ENCODE measurements around the gene KCNQ4. TPM values are rescaled to one million over a fixed set of nuclear protein-coding genes. Genes with fewer than 3 reads are reported as not detected.

KCNQ4 gene
- total and polyA plus RNA-seq, 10 of the 15 experiments (the other 5 are each of a cell fraction or from before 2014, with no cell fraction given): 0.04 to 0.18 (median 0.08) TPM; not detected in 2

DNA sequence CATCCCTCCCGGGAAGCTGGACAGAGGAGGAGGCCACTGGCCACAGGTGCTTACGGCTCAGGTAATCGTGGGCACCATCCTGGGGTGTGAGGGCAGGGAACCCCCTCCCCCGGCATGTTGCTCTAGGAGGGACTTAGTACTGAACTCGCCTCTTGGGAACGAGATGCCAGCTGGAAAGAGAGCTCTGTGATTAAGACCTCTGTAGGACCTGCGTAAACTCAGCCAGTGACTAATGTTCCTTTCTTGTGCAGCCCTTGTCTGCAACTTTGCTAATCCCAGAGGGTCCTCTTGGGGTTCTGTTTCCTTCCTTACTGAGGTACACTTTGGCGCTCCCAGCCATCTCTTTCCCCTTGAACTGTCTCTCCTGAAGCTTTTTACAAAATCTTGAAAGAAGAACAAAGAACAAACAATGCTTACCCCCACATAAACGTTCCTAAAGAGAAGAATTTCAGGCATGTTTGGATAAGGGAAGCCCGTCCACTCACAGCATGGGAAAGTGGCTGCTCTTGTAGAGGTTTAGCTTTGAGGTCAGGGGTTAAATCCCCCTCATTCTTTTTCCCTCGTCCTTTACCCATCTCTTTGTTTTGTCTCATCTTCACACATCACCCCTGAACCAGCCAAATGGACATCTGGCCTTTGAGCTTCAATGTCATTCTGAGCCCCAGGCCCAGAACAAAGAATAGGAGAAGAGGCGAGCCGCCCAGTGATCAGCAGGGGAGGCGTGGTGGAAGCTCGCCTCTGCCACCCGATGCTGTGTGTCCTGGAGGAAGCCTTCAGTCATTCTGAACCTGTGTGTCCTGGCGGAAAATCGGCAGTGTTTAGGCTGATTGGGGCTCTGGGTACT lies 41.2 kb downstream of the KCNQ4 start:
- Histone ChIP-seq H3K27me3 (replicated peaks in 1 of 2; ENCODE audit: control insufficient read depth in 2 of 2, insufficient read depth in 2 of 2, low read length in 1 of 2) (no peaks in the 10 kb centered on the region), H3K9ac (ENCODE audit: control insufficient read depth, insufficient read depth, low read length) (no peak overlapping the region), H4K20me1 (ENCODE audit: control insufficient read depth, insufficient read depth) (no peaks in the 10 kb centered on the region), H2AFZ (ENCODE audit: control insufficient read depth, low read depth, low read length) (peak overlapping the region; percentile 51), H3K79me2 (ENCODE audit: control insufficient read depth, insufficient read depth, low read length) (no peaks in the 10 kb centered on the region), H3K9me3 (replicated peaks; ENCODE audit: control insufficient read depth, insufficient read depth, low read length) (no peaks in the 10 kb centered on the region), H3K4me2 (ENCODE audit: control insufficient read depth, insufficient read depth) (peak overlapping the region; percentile 64), H3K4me3 (no peak overlapping the region), H3K4me1 (ENCODE audit: control insufficient read depth, insufficient read depth, low read length) (peaks cover 13% of the 10 kb centered on the region), H3K27ac (ENCODE audit: control insufficient read depth, insufficient read depth) (no peak overlapping the region), H3K36me3 (ENCODE audit: control insufficient read depth in 2 of 2, insufficient read depth in 2 of 2, low read length in 1 of 2) (no peaks in the 10 kb centered on the region)
- TF ChIP-seq IKZF2 (IDR thresholded peaks at IDR 0.05) (no peak), TBL1XR1 (IDR thresholded peaks at IDR 0.05; ENCODE audit: low read depth, low read length) (no peak), BCL11A (IDR thresholded peaks at IDR 0.05; ENCODE audit: low read depth, low read length) (no peak), SMC3 (IDR thresholded peaks at IDR 0.05; ENCODE audit: borderline replicate concordance, low read length) (no peak), SIN3A (IDR thresholded peaks at IDR 0.05; ENCODE audit: low read depth, low read length) (no peak), CEBPZ (IDR thresholded peaks at IDR 0.05; ENCODE audit: low read depth, low read length) (no peak), SMAD5 (IDR thresholded peaks at IDR 0.05; ENCODE audit: low read depth) (no peak), ZNF217 (IDR thresholded peaks at IDR 0.05) (no peak), YBX1 (IDR thresholded peaks at IDR 0.05) (no peak), SREBF2 (IDR thresholded peaks at IDR 0.05; ENCODE audit: low read length) (no peak), EZH2 (IDR thresholded peaks at IDR 0.05; ENCODE audit: borderline replicate concordance, control insufficient read depth, low read depth, low read length) (no peak), CBX3 (IDR thresholded peaks at IDR 0.05; ENCODE audit: borderline replicate concordance, low read depth) (no peak), ETV6 (conservative IDR thresholded peaks at IDR 0.05 in 1 of 2, IDR thresholded peaks at IDR 0.05 in 1 of 2; ENCODE audit: borderline replicate concordance in 1 of 2, low read depth in 1 of 2) (no peak), ATF2 (IDR thresholded peaks at IDR 0.05; ENCODE audit: low read length) (no peak)
- TF ChIP-seq, protein P1, sequence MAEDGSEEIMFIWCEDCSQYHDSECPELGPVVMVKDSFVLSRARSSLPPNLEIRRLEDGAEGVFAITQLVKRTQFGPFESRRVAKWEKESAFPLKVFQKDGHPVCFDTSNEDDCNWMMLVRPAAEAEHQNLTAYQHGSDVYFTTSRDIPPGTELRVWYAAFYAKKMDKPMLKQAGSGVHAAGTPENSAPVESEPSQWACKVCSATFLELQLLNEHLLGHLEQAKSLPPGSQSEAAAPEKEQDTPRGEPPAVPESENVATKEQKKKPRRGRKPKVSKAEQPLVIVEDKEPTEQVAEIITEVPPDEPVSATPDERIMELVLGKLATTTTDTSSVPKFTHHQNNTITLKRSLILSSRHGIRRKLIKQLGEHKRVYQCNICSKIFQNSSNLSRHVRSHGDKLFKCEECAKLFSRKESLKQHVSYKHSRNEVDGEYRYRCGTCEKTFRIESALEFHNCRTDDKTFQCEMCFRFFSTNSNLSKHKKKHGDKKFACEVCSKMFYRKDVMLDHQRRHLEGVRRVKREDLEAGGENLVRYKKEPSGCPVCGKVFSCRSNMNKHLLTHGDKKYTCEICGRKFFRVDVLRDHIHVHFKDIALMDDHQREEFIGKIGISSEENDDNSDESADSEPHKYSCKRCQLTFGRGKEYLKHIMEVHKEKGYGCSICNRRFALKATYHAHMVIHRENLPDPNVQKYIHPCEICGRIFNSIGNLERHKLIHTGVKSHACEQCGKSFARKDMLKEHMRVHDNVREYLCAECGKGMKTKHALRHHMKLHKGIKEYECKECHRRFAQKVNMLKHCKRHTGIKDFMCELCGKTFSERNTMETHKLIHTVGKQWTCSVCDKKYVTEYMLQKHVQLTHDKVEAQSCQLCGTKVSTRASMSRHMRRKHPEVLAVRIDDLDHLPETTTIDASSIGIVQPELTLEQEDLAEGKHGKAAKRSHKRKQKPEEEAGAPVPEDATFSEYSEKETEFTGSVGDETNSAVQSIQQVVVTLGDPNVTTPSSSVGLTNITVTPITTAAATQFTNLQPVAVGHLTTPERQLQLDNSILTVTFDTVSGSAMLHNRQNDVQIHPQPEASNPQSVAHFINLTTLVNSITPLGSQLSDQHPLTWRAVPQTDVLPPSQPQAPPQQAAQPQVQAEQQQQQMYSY (CRISPR knock-in tag; IDR thresholded peaks at IDR 0.05): no peak
- ChIA-PET POLR2A (interaction anchor here (0.5 to 1.0 kb wide), 3 partner anchors 8 to 280 kb away, joined by 3 to 5 read pairs (median 3); no protein-coding TSS in a partner anchor), RAD21 (ENCODE audit: unreplicated experiment) (interaction anchor here (0.5 to 1.1 kb wide), 2 partner anchors 20 to 134 kb away, joined by 3 to 4 read pairs; partner anchors contain the start of gene NFYC), SMC1A (ENCODE audit: uncharacterized antibody, unreplicated experiment) (interaction anchor here (1.0 to 1.1 kb wide), 2 partner anchors 10 to 60 kb away, joined by 3 read pairs; no protein-coding TSS in a partner anchor), CTCF (interaction anchor here (0.9 to 2.0 kb wide), 4 partner anchors 27 to 124 kb away, joined by 3 to 14 read pairs (median 6); no protein-coding TSS in a partner anchor)
- ATAC-seq (no peak), FAIRE-seq (peak; percentile 62), DNase-seq (ENCODE audit: low read depth, low spot score) (no peak)
- WGBS (ENCODE audit: insufficient coverage, insufficient replicate concordance, low lambda C conversion rate, missing lambda C conversion rate): 64% methylated on average over 18 of the region's 18 CpGs
- in situ Hi-C loops (cut with MboI) (no loop called here), intact Hi-C loops (cut with micrococcal nuclease; ENCODE audit: unreplicated experiment) (no loop called here)
- BruUV-seq (replicated peaks): no TSS peak

Data from GM12878 (cell line).